Skeletal muscle satellite cell (primary cell): ENCODE measurements around the gene RAB36.

Experiments
- H3K27me3 ChIP-seq: 2 replicates; pipeline ENCODE4 v1.7.0; 2013; ENCODE audit warnings: low read length; ENCODE audit not compliant: control insufficient read depth, insufficient read depth
- H3K36me3 ChIP-seq: 2 replicates; pipeline ENCODE4 v1.7.0; 2013; ENCODE audit warnings: mild to moderate bottlenecking, control low read depth, low read length; ENCODE audit not compliant: insufficient read depth
- H3K4me1 ChIP-seq: 2 replicates; pipeline ENCODE4 v1.7.0; 2013; ENCODE audit warnings: low read length; ENCODE audit not compliant: control insufficient read depth, insufficient read depth
- H3K4me2 ChIP-seq: 2 replicates; pipeline ENCODE4 v1.7.0; 2013; ENCODE audit warnings: mild to moderate bottlenecking, low read length
- H3K4me3 ChIP-seq: 2 replicates; pipeline ENCODE4 v1.7.0; 2013; ENCODE audit warnings: low read length
- H3K9ac ChIP-seq: 2 replicates; pipeline ENCODE4 v1.7.0; 2013; ENCODE audit warnings: mild to moderate bottlenecking, low read depth, low read length, moderate library complexity
- H3K9me3 ChIP-seq: replicated peaks from 2 replicates; pipeline ENCODE4 v1.7.0; 2013; ENCODE audit warnings: mild to moderate bottlenecking, control low read depth, low read length

The RAB36 gene

DNA sequence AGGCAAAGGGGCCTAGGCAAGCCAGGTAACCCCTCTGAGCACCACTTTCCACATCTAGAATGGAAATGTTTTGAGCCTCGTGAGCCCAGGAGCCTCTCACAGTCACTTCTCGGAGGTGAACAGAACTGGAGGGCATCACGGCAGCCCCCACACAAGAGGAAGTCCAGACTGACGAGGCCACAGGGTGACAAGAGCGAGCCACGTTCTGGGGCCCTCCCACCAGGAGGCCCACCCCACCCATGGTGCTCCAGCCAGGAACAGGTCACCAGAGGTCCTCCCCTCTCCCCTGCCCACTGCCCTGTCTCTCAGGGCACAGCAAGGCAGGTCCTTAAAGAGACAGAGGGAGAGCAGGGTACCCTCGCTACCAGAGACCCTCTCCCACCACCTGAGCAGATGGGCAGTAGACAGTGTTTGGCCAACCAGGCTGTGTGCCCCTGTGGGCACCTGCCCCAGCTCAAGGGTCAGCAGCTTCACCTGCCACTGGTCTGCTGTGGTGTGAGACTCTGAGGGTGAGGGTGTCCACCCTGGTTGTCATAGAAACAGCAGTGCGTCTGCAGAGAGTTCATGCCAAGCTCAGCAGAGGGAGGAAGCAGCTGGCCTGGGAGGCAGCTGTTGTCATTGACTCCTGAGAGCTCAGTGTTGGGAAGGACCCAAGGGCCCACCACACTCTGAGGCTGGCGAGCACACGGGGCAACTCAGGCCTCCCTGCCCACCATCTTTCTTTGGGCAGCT lies 34.9 kb upstream of the RAB36 start:
- Histone ChIP-seq H3K4me3 (no peak overlapping the region), H3K4me2 (no peak overlapping the region), H3K27me3 (peaks cover 35% of the 10 kb centered on the region), H3K9me3 (no peaks in the 10 kb centered on the region), H3K36me3 (no peaks in the 10 kb centered on the region), H3K9ac (no peak overlapping the region), H3K4me1 (peaks cover 21% of the 10 kb centered on the region)

DNA sequence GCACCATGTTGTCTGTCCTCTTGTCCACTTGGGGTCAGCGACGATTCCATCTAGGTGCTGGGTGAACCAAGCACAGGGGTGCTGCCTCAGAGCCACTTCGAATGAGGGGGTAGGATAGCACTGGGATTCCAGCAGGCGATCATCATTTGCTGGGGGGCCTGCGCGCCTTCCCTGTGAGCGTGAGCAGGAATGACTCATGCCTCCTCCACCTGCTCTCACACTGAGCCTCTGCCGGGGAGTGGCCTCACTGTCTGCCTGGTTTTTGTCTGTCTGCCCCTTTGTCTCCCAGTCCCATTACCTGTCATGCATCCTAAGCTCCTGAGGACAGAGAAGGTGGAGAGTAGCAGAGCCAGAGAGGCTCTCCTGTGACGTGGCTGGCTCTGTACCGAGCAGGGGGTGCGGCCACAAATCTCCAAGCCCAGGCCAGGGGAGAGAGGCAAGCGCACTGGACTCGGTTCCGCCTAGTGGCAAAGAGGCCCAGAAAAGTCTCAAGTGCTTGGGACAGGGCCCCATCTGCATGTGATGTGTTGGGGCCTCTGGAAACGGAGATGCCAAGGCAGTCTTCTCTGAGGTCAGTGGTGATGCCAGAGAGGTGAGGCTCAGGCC lies 34.3 kb upstream of the RAB36 start:
- no peak overlapping the region for H3K9ac ChIP-seq
- no peak overlapping the region for H3K4me3 ChIP-seq
- H3K9me3 ChIP-seq, result no peaks in the 10 kb centered on the region
- H3K4me1 ChIP-seq, result peaks cover 21% of the 10 kb centered on the region
- H3K27me3 ChIP-seq, result peaks cover 34% of the 10 kb centered on the region
- H3K4me2 ChIP-seq, result no peak overlapping the region
- no peaks in the 10 kb centered on the region for H3K36me3 ChIP-seq

DNA sequence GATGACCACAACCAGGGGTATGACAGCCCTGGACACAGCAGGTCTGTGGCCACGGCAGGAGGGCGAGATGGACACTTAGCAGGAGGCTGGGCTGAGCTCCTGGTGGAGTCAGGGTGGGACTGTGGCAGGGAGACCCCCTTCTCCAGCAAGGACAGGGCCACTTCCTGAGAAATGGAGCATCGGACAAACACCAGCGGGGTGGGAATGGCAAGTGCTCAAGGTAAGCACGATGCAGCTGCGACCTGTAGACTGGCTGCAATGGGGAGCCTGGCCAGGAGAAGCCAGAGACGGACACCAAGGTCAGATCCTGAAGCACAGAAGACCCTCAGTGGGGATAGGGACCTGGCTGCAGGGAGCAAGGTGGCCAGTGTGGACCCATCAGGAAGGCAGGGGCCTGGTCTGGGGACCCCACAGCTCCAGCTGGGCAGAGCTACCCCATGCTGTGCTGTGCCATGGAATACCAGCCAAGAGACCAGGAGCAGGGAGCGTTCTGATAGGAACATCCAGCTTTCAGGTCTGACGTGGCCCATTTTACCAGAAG lies 32.7 kb upstream of the RAB36 start:
- Histone ChIP-seq H3K4me1 (peaks cover 21% of the 10 kb centered on the region), H3K4me2 (no peak overlapping the region), H3K36me3 (no peaks in the 10 kb centered on the region)

DNA sequence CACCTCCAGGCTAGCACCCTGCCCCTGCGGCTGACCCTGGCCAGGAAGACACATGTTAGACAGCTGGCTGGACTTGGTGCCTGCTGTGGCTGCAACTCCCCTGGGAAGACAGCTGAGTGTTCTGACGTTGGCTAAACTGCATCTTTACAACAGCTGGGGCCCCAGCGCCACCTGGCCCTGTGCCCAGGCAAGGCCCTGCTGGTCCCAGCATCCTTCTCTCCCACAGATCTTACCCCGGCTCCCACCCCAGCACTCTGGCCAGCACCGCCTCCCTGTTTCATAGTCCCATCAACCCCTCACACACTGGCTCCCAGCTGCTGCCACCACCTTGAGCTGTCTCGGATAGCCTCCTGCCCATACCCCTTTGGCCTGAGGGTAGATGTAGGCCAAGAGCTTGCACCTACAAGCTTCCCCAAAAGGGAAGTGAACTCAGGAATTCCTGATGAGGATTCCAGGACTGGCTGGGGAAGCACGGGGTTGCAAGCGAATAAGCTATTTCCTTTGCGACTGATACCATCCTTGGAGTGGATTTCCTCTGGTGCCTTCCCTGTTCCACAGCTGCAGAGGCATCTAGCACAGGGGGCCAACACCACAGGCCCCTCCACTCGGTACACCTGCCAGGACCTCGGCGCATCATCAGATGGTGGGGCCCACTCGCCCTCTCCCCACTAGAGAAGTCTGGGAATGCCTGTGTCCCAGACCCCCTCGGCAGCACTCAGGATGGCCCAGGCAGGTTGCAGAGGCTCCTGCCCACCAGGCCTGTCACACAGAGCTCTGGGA lies 32.0 kb upstream of the RAB36 start:
- Histone ChIP-seq H3K9ac (no peak overlapping the region), H3K4me2 (no peak overlapping the region), H3K27me3 (peaks cover 23% of the 10 kb centered on the region), H3K4me3 (no peak overlapping the region), H3K4me1 (peaks cover 21% of the 10 kb centered on the region), H3K9me3 (no peaks in the 10 kb centered on the region), H3K36me3 (no peaks in the 10 kb centered on the region)

More for the DNA sequence above, 32.7 kb upstream of the RAB36 start:
- H3K4me3 ChIP-seq, result no peak overlapping the region
- no peak overlapping the region for H3K9ac ChIP-seq
- H3K9me3 ChIP-seq, result no peaks in the 10 kb centered on the region
- peaks cover 27% of the 10 kb centered on the region for H3K27me3 ChIP-seq

DNA sequence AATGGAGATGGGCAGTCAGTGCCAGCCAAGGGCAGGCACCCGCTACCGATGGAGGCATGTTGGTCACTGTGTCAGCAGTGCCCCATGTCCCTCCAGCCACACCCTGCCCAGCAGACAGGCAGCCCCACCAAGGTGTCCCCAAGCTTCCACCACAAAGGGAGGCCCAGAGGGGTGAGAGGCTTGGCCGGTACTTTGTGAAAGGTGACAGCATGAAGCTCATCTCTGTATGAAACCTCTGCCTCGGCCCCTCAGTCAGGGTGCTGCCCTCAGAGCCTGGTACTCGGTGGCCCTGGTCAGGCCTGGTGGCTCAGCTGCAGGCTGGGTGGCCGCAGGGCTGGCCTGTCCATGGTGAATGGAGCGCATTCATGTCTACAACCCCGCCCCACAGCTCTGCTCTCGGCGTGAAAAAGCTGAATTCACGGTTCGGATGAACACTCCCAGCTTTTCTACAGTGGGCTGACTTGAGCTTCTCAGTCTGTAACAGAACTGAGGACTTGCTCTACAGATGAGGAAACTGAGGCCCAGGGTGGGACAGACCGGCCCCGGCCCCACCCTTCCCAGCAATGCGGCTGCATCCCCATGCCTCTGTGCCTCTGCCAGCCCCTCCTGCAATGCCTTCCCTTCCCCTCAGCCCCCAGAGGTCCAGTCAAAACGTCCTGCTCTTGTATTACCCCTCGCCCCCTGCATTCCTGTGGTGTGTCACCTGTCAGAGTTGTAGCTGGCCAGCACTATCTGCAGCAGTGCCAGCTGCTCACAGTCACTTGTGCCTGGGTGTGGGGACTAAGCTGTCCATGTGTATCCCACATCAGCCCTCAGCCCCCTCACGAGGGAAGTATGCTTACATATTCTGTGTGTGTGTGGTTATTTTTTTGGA lies 31.2 kb upstream of the RAB36 start:
- Histone ChIP-seq H3K9ac (no peak overlapping the region), H3K4me3 (no peak overlapping the region), H3K4me2 (no peak overlapping the region), H3K36me3 (no peaks in the 10 kb centered on the region), H3K4me1 (peaks cover 21% of the 10 kb centered on the region), H3K9me3 (no peaks in the 10 kb centered on the region), H3K27me3 (peaks cover 16% of the 10 kb centered on the region)

DNA sequence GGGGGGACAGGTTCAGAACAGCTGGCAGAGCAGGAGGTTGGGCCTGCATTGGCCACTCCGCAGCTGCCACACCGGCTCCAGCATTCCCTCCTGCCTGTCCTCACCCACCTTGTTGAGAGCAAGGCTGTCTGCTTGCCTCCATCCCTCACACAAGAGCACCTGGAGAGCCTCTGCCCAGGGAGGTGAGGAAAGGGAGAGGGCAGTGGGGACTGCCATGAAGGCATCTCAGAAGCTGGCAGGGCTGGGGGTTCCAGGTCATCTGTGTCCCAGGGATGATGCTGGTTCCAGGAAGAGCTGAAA lies 30.6 kb upstream of the RAB36 start:
- Histone ChIP-seq H3K4me2 (no peak overlapping the region), H3K9me3 (no peaks in the 10 kb centered on the region), H3K9ac (no peak overlapping the region), H3K4me1 (peaks cover 21% of the 10 kb centered on the region), H3K27me3 (peaks cover 16% of the 10 kb centered on the region), H3K4me3 (no peak overlapping the region), H3K36me3 (no peaks in the 10 kb centered on the region)

DNA sequence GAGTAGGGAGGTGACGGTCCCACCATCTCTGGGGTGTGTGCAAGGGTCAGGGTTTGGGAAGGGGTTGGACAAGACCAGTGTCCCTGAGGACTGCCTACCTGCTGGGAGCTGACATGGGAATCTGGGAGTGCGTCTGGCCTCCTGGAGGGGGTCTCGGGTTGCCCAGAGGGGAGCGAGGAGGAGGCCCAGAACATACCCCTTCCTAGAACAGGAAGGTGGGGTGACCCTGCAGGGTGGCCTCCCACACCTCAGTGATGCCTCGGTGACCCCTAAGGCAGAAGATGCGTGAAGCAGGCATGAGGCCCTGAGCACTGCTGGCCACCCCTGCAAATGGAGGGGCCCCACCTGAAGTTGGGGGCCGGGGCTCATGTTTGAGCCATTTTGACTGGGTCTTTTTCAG lies 29.9 kb upstream of the RAB36 start:
- peaks cover 21% of the 10 kb centered on the region for H3K4me1 ChIP-seq
- no peak overlapping the region for H3K9ac ChIP-seq
- H3K4me3 ChIP-seq, result no peak overlapping the region
- no peaks in the 10 kb centered on the region for H3K9me3 ChIP-seq
- no peak overlapping the region for H3K4me2 ChIP-seq
- no peaks in the 10 kb centered on the region for H3K36me3 ChIP-seq
- H3K27me3 ChIP-seq, result peaks cover 19% of the 10 kb centered on the region

DNA sequence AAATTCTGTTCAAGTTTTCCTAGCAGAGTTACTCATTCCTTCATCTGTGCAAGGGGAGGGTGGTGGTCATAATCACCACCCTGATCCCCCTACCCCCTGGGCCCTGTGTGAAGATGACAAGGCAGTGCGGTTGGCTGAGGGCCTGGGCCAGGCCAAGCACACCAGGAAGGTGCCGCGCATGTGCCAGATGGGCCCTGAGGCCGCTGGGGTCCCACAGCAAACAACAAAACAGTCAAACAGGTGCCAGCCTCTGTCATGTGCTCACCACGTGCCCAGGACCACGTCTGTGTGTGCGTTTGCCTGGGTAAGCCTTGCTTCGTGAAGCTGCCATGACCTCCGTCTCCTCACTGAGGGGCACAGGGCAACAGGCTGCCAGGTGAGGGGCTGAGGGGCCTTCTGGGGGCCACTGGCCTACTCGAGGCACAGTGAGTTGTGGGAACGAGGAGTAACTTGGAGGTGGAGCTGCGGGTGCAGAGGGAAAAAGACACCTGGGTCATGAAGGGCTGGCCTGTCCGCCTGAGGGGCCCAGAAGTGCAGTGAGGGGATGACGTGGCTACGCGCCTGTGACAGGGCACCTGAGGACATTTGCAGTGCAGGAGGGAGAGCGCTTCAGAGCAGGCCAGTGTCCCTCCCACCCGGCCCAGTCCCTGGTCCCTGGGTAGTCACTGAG lies 29.3 kb upstream of the RAB36 start:
- H3K9ac ChIP-seq, result no peak overlapping the region
- H3K9me3 ChIP-seq, result no peaks in the 10 kb centered on the region
- peaks cover 20% of the 10 kb centered on the region for H3K27me3 ChIP-seq

DNA sequence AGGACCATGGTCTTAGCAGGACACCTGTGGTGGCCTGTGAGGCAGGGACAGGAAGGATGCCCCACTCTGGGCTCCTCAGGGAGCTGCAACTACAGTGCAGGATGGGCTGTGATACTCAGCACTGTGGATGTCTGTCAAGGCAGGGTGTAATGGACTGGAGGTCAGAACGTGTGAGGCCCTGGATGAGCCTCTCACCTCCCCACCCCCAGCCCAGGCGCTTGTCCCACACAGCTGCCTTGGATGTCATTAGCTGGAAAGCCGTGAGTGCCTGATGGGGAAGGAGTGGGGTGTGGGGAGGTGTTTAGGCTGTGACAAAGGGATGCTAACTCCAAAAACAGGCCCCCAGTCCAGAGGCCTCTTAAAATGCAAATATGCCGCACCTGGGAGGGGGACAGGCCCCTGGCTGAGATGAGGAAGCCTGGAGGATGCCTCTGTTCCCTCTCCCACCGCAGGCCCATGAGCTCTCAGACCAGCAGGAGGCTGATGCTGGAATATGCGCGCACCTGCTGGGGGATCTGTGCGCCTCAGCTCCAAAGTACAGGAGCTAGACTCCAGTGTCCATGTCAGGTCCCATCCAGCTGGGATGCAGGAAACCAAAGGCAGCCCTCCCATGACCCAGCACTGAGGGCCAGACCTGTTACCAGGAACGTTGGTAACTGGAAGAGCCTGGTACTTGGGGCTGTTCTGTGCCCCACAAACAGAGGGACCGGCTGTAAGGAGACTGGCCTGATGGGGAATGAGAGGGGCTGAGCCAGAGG lies 28.6 kb upstream of the RAB36 start:
- Histone ChIP-seq H3K9ac (no peak overlapping the region), H3K4me3 (no peak overlapping the region), H3K4me1 (peaks cover 14% of the 10 kb centered on the region), H3K27me3 (peaks cover 24% of the 10 kb centered on the region), H3K9me3 (no peaks in the 10 kb centered on the region), H3K36me3 (no peaks in the 10 kb centered on the region), H3K4me2 (no peak overlapping the region)

More for the DNA sequence above, 29.3 kb upstream of the RAB36 start:
- H3K4me2 ChIP-seq, result no peak overlapping the region
- peaks cover 18% of the 10 kb centered on the region for H3K4me1 ChIP-seq
- H3K36me3 ChIP-seq, result no peaks in the 10 kb centered on the region
- H3K4me3 ChIP-seq, result no peak overlapping the region

DNA sequence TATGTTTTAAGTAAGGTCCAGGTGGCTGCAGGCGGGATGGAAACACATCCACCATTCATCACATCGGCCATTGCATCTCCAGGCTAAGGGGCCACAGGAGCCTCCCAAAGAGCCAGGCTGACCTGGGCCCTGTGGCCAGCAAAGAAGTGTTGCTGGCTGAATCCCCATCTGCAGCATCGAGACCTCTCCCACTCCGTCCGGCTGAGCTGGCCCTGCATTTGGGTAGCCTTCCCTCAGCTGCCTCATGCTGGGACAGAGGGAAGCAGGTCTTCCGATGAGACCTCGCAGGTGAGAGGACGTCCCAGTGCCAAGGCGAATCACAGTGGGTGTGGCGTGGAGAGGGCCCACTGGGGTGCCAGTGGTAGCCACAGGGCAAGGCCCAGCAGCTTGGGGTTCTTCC lies 28.0 kb upstream of the RAB36 start:
- Histone ChIP-seq H3K36me3 (no peaks in the 10 kb centered on the region), H3K9me3 (no peaks in the 10 kb centered on the region), H3K4me2 (no peak overlapping the region), H3K4me3 (no peak overlapping the region), H3K9ac (no peak overlapping the region), H3K27me3 (peaks cover 27% of the 10 kb centered on the region), H3K4me1 (peaks cover 13% of the 10 kb centered on the region)
